ENCODE results near the gene COL28A1.

DNA sequence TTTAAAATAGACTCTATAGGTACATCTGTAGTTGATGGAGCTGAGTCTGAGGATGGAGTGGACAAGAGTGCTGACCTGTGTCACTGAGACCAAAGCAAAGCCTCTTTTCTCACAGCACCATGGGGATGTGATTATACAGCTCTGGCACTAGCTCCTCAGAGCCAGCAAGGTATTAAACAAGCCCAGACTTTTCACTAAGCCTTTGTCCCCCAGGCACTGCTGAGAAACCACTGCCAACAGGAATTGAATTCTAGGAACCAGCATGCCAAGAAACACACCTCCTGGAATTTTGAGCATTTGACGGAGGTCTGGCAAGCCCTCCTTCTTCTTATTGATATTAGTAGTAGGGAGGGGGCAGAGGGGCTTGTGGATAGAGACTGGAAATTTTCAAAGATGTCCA lies 206.3 kb downstream of the COL28A1 start:
- TF ChIP-seq SPI1 (IDR thresholded peaks at IDR 0.05; ENCODE audit: low read depth, low read length) (no peak), POLR2AphosphoS5 (IDR thresholded peaks at IDR 0.05; ENCODE audit: low read depth, low read length) (no peak), POLR2A (IDR thresholded peaks at IDR 0.05; ENCODE audit: low read depth, low read length) (no peak), TAF1 (IDR thresholded peaks at IDR 0.05; ENCODE audit: low read depth, low read length) (no peak)

Measured in GM12891 (cell line).